CD4-positive, CD25-positive, alpha-beta regulatory T cell (primary cell): ENCODE results near the gene HRC. TPM values are rescaled to one million over a fixed set of nuclear protein-coding genes. Genes with fewer than 3 reads are reported as not detected.

Source experiments
- ATAC-seq, 2 donors: fragments of 150-1000 bp; cut with Tn5 transposase; one replicate each; pipeline ENCODE4 v1.10.0; 2021; ENCODE audit warnings: low read depth in 2 of 2, moderate number of reproducible peaks in 2 of 2, moderate library complexity in 1 of 2
- DNase-seq, 3 donors: peaks; one replicate each; pipeline versions ENCODE4 v3.0.0 to v3.0.0-alpha.2; 2012 to 2022; ENCODE audit warnings: mixed read lengths in 1 of 3
- H3K27ac ChIP-seq: one replicate; pipeline ENCODE4 v1.7.0; 2013; ENCODE audit warnings: mild to moderate bottlenecking, low read length; ENCODE audit not compliant: insufficient read depth, poor library complexity, severe bottlenecking
- H3K27me3 ChIP-seq: one replicate; pipeline ENCODE4 v1.7.0; 2013; ENCODE audit warnings: low read length; ENCODE audit not compliant: control insufficient read depth, insufficient read depth
- H3K36me3 ChIP-seq: one replicate; pipeline ENCODE4 v1.7.0; 2013; ENCODE audit warnings: mild to moderate bottlenecking, low read length, moderate library complexity; ENCODE audit not compliant: control insufficient read depth, insufficient read depth
- H3K4me1 ChIP-seq: 2 replicates; pipeline ENCODE4 v1.7.0; 2013; ENCODE audit warnings: mild to moderate bottlenecking, low read length; ENCODE audit not compliant: insufficient read depth, control insufficient read depth, poor library complexity, severe bottlenecking
- H3K4me3 ChIP-seq: one replicate; pipeline ENCODE4 v1.7.0; 2013; ENCODE audit warnings: low read depth, mild to moderate bottlenecking, low read length, moderate library complexity
- H3K9me3 ChIP-seq, 2 experiments: 1 replicate in 1 of 2; 2 replicates in 1 of 2; pipeline ENCODE4 v1.7.0; 2013; ENCODE audit warnings: low read length in 2 of 2, mild to moderate bottlenecking in 1 of 2, moderate library complexity in 1 of 2; ENCODE audit not compliant: control insufficient read depth in 2 of 2
- H3K27ac Mint-ChIP-seq, 3 donors: one replicate each; pipeline ENCODE4 v1.8.0; 2020 to 2022; ENCODE audit warnings: mild to moderate bottlenecking in 3 of 3, mixed read lengths in 3 of 3, moderate library complexity in 2 of 3
- H3K27me3 Mint-ChIP-seq: one replicate; pipeline ENCODE4 v1.8.0; 2022; ENCODE audit warnings: mild to moderate bottlenecking, mixed read lengths
- H3K36me3 Mint-ChIP-seq: one replicate; pipeline ENCODE4 v1.8.0; 2020; ENCODE audit warnings: mixed read lengths
- H3K4me1 Mint-ChIP-seq, 4 donors: one replicate each; pipeline ENCODE4 v1.8.0; 2020 to 2022; ENCODE audit warnings: mixed read lengths in 4 of 4, mild to moderate bottlenecking in 1 of 4
- H3K4me3 Mint-ChIP-seq, 4 donors: one replicate each; pipeline ENCODE4 v1.8.0; 2020 to 2022; ENCODE audit warnings: mild to moderate bottlenecking in 4 of 4, mixed read lengths in 4 of 4, moderate library complexity in 3 of 4
- H3K9me3 Mint-ChIP-seq, 7 donors: one replicate each; pipeline ENCODE4 v1.8.0; 2020 to 2022; ENCODE audit warnings: mixed read lengths in 7 of 7, mild to moderate bottlenecking in 3 of 7, moderate library complexity in 2 of 7
- polyA plus RNA-seq, 4 donors: library from polyadenylated mRNA; unstranded; fragments of 300-500 nt; fragmentation: Illumina TruSeq; gene quantifications; one replicate each; pipeline ENCODE4 v1.2.3, GENCODE V29; 2021
- total RNA-seq: library from RNA; stranded (reverse); gene quantifications from one replicate; pipeline ENCODE4 v1.2.3, GENCODE V29; 2022

Gene HRC
- total and polyA plus RNA-seq, 5 donors from 2014 or later, result not detected

DNA sequence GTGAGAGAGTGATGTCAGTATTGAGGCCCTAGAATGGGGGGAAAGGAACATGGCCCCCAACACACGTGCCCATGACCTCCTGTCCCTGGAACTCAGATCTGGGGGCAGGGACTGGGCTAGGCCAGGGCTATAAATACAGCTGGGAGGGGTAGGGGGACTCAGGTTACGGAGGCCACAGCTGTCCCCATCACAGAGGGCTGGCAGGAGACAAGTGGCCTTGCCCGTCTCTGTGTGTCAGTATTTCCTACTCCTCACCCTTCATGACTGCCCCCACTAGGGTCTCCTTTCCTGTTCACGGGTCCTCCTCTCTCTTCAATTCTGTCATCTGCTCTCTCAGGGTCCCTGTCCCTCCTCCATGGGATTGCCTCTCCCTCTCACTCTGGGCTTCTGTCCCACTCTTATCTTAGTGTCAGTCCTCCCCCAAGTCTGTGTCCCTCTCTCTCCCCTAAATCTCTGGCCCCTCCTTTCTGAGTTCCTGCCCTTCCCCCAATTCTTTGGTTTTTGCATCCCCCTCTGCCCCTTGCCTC, 687 bp upstream of the HRC start:
- no peak overlapping the region for H3K27ac Mint-ChIP-seq
- H3K4me1 Mint-ChIP-seq, result peaks cover 0 to 27% (median 12%) of the 10 kb centered on the region in 4 donors
- peaks cover 76% of the 10 kb centered on the region for H3K27me3 Mint-ChIP-seq
- Histone ChIP-seq H3K9me3 (peaks cover 0 to 8% of the 10 kb centered on the region in 2 experiments), H3K27me3 (peaks cover 13% of the 10 kb centered on the region), H3K36me3 (no peaks in the 10 kb centered on the region), H3K4me3 (no peak overlapping the region), H3K4me1 (peaks cover 16% of the 10 kb centered on the region), H3K27ac (no peak overlapping the region)
- H3K4me3 Mint-ChIP-seq, result peak overlapping the region in 1 of 4 donors; percentile 40
- peaks cover 0 to 15% (median 5%) of the 10 kb centered on the region in 7 donors for H3K9me3 Mint-ChIP-seq
- no peaks in the 10 kb centered on the region for H3K36me3 Mint-ChIP-seq
- DNase-seq (no peak), ATAC-seq (no peak)

DNA sequence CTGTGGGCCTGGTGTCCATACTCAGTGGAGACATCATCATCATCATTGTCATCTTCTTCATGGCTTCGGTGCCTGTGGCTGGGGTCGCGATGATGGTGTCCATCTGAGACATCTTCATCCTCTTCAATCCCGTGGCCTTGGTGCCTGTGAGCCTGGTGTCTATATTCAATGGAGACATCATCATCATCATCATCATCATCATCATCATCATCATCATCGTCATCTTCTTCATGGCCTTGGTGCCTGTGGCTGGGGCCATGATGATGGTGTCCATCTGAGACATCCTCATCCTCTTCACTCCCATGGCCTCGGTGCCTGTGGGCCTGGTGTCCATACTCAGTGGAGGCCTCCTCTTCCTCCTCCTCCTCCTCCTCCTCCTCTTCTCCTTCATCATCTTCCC, 917 bp downstream of the HRC start:
- ATAC-seq (no peak), DNase-seq (no peak)
- Mint-ChIP-seq H3K27me3 (peaks cover 71% of the 10 kb centered on the region), H3K4me3 (peak overlapping the region in 1 of 4 donors; percentile 72), H3K9me3 (peaks cover 0 to 13% (median 5%) of the 10 kb centered on the region in 7 donors), H3K4me1 (peaks cover 0 to 39% (median 16%) of the 10 kb centered on the region in 4 donors), H3K36me3 (no peaks in the 10 kb centered on the region), H3K27ac (peak overlapping the region in 1 of 3 donors; percentile 15)
- H3K36me3 ChIP-seq, result no peaks in the 10 kb centered on the region
- H3K4me1 ChIP-seq, result peaks cover 33% of the 10 kb centered on the region
- H3K9me3 ChIP-seq, result peaks cover 0 to 11% of the 10 kb centered on the region in 2 experiments
- H3K27ac ChIP-seq, result no peak overlapping the region
- no peak overlapping the region for H3K4me3 ChIP-seq
- H3K27me3 ChIP-seq, result peaks cover 15% of the 10 kb centered on the region

DNA sequence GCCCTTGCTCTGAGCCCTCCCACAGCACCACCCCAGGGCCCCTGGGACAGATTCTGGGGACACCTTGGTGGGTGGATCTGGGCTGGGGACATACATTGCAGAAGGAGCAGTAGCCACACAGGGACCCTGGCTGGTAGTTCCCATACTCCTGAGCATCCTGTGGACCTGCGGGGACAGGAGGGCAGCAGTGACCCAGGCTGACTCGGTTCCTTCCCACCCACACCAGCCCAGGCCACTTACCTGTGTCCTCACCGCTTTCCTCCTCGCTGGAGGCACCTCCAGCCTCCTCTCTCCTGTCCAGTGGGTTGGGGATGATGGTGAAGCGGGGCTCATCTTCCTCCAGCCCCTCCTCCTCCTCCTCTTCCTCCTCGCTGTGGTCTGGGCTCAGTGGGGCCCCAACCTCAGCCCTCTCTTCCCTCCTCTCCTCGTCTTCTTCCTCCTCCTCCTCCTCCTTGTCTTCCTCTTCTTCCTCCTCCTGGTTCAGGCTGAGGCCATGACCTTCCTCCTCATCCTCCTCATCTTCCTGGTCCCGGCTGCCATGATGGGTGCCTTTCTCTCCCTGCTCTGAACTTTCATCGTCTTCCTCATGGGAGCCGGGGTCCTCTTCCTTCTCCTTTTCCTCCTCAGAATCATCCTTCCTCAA, 1.9 kb downstream of the HRC start:
- peaks cover 71% of the 10 kb centered on the region for H3K27me3 Mint-ChIP-seq
- Histone ChIP-seq H3K36me3 (no peaks in the 10 kb centered on the region), H3K27me3 (peaks cover 15% of the 10 kb centered on the region), H3K9me3 (peaks cover 0 to 12% of the 10 kb centered on the region in 2 experiments), H3K27ac (no peak overlapping the region), H3K4me3 (no peak overlapping the region), H3K4me1 (peaks cover 36% of the 10 kb centered on the region)
- no peak overlapping the region for H3K27ac Mint-ChIP-seq
- H3K9me3 Mint-ChIP-seq, result peaks cover 0 to 11% (median 5%) of the 10 kb centered on the region in 7 donors
- ATAC-seq (no peak), DNase-seq (no peak)
- H3K4me3 Mint-ChIP-seq, result peak overlapping the region in 1 of 4 donors; percentile 32
- H3K4me1 Mint-ChIP-seq, result peaks cover 0 to 44% (median 19%) of the 10 kb centered on the region in 4 donors
- H3K36me3 Mint-ChIP-seq, result no peaks in the 10 kb centered on the region

DNA sequence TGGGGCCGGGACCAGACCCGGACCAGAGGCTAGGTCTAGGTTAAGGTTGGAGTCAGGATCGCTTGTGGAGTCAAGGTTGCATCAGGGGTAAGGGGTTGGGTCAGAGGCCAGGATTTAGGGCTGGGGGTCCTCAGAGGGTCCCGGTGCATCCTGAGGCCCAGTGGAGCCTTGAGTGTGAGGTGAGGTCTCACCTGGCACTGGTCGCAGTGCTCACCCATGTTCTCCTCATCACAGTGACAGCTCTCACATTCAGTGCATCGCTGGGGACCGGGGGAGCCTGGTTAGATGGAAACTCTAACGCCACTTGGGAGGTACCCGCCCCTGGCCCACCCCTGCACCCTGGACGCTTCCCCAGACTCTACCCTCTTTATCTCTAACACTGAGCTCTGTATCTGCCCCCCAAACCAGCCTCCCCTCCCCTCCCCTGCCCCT, 3.1 kb downstream of the HRC start:
- Histone ChIP-seq H3K27ac (no peak overlapping the region), H3K9me3 (peaks cover 0 to 12% of the 10 kb centered on the region in 2 experiments), H3K4me3 (no peak overlapping the region), H3K27me3 (peaks cover 17% of the 10 kb centered on the region), H3K36me3 (no peaks in the 10 kb centered on the region), H3K4me1 (peaks cover 31% of the 10 kb centered on the region)
- no peak for ATAC-seq
- no peaks in the 10 kb centered on the region for H3K36me3 Mint-ChIP-seq
- peak overlapping the region in 1 of 4 donors; percentile 79 for H3K4me3 Mint-ChIP-seq
- H3K9me3 Mint-ChIP-seq, result peaks cover 0 to 9% (median 5%) of the 10 kb centered on the region in 7 donors
- no peak for DNase-seq
- peaks cover 0 to 43% (median 19%) of the 10 kb centered on the region in 4 donors for H3K4me1 Mint-ChIP-seq
- no peak overlapping the region for H3K27ac Mint-ChIP-seq
- H3K27me3 Mint-ChIP-seq, result peaks cover 79% of the 10 kb centered on the region

DNA sequence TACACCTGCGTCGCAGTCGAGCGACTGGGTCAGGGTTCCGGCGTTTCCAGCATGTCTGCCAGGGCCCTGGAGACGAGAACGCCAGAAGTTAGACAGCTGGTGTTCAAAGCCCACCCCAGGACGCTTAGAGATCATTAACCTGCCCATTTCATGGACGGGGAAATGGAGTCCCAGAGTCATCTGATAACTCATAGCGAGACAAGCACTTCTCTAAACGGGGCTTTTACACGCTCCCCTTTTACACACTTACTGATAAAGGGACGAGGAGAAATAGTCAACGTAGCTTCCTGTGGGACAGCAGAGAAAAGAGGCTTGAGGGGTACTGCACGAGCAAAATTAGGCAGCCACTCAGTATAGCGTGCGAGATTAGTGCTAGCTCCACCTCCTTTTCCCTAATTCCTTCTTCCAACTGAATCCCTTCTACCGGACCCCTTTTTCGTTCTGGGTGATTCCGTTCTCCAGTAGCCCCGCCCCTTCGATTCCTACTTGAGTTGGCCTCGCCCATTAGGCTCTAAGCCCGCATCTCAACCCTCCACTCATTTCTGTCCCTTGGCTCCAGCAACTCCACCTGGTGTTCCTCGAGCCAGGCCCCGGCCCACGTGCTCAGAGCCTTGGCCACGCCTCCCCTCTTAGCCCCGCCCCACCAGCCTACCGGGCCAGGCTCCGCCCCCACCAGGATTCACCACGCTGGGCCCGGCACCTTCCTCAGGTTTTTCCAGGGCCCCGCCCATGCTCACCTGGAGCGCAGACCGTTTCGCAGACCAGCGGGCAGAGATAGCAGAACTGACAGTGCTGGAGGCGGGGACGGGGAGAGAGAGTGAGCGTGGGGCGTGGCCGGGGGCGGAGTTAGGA, 3.7 kb downstream of the HRC start:
- Mint-ChIP-seq H3K27ac (no peak overlapping the region), H3K27me3 (peaks cover 86% of the 10 kb centered on the region), H3K36me3 (no peaks in the 10 kb centered on the region), H3K9me3 (peaks cover 0 to 9% (median 5%) of the 10 kb centered on the region in 7 donors), H3K4me3 (peak overlapping the region; percentile 56 to 79 (median 66)), H3K4me1 (peaks cover 0 to 43% (median 19%) of the 10 kb centered on the region in 4 donors)
- H3K36me3 ChIP-seq, result no peaks in the 10 kb centered on the region
- peak overlapping the region; percentile 1 for H3K4me3 ChIP-seq
- H3K4me1 ChIP-seq, result peaks cover 31% of the 10 kb centered on the region
- peaks cover 20% of the 10 kb centered on the region for H3K27me3 ChIP-seq
- DNase-seq, result peak in 1 of 3 donors; percentile 32
- no peak for ATAC-seq
- peaks cover 0 to 12% of the 10 kb centered on the region in 2 experiments for H3K9me3 ChIP-seq
- H3K27ac ChIP-seq, result no peak overlapping the region

DNA sequence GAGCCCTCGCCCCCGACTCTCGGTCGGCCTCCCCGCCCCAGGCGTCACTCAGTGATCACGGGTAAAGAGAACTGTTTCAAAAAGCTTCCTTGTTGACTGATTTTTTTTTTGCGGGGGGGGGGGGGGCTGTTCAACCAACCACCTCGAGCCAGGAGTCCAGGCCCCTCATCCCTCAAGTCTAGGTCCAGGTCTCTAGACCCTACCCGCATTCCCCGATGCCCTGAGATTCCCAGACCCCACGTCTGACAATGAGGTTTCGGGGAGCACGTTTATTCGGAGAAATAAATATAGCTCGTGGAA, 4.3 kb downstream of the HRC start:
- no peak for DNase-seq
- H3K9me3 Mint-ChIP-seq, result peaks cover 0 to 9% (median 5%) of the 10 kb centered on the region in 7 donors
- H3K27ac ChIP-seq, result no peak overlapping the region
- peak overlapping the region; percentile 52 to 79 (median 66) for H3K4me3 Mint-ChIP-seq
- no peaks in the 10 kb centered on the region for H3K36me3 Mint-ChIP-seq
- ATAC-seq, result no peak
- no peak overlapping the region for H3K4me3 ChIP-seq
- H3K36me3 ChIP-seq, result no peaks in the 10 kb centered on the region
- H3K27ac Mint-ChIP-seq, result no peak overlapping the region
- H3K27me3 ChIP-seq, result peaks cover 20% of the 10 kb centered on the region
- peaks cover 88% of the 10 kb centered on the region for H3K27me3 Mint-ChIP-seq
- peaks cover 0 to 49% (median 19%) of the 10 kb centered on the region in 4 donors for H3K4me1 Mint-ChIP-seq
- peaks cover 0 to 12% of the 10 kb centered on the region in 2 experiments for H3K9me3 ChIP-seq
- peaks cover 35% of the 10 kb centered on the region for H3K4me1 ChIP-seq

DNA sequence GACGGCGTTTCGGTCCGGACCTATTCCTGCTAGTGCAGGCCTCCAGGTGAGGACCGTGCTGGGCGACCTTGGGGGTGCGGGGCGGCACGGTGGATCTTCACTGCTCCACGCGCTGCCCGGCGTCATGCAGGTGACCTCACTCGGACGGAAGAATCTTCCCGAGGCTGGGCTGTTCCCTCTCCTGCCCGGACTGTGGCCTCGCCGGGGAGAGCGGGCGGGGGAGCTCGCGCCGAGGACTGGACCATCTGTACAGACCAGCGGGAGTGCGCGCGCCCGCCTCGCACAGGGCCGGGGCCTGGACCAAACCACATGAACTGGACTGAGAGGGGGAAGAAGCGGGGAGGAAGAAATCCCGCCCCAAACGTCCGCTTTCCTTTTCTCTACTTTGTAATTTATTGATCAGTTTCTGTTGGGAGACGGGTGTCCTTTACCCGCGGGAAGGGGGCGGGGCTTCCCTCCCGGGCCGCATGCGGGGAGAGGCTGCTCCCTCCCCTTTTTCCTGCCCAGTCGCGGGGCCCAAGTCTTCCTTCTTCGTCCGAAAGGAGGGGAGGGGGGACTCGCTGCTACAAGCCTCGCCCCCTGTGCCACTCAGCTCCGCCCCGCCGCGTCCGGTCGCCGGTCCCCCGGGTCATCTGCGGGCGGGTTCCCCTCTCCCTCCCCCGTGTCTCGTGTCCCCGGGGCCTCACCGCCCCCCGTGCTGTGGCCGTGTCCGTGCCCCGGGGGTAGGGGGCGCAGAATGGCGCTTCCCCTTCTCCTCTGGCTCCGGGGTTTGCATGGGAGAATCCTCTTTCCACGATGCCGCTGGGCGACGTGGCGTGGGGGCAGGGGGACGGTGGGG, 4.9 kb downstream of the HRC start:
- Mint-ChIP-seq H3K4me1 (peaks cover 0 to 53% (median 24%) of the 10 kb centered on the region in 4 donors), H3K27me3 (peaks cover 91% of the 10 kb centered on the region), H3K36me3 (peaks cover 3% of the 10 kb centered on the region), H3K9me3 (peaks cover 0 to 9% (median 5%) of the 10 kb centered on the region in 7 donors), H3K27ac (no peak overlapping the region), H3K4me3 (peak overlapping the region; percentile 48 to 82 (median 77))
- DNase-seq (peak in 2 of 3 donors; percentile 35 to 44), ATAC-seq (no peak)
- Histone ChIP-seq H3K4me1 (peaks cover 41% of the 10 kb centered on the region), H3K9me3 (peaks cover 0 to 12% of the 10 kb centered on the region in 2 experiments), H3K27me3 (peaks cover 20% of the 10 kb centered on the region), H3K36me3 (no peaks in the 10 kb centered on the region), H3K4me3 (peak overlapping the region; percentile 48), H3K27ac (no peak overlapping the region)
